BJ (cell line): ENCODE data around the gene TRAF7. TPM values are rescaled to one million over a fixed set of nuclear protein-coding genes. Genes with fewer than 3 reads are reported as not detected.
"Not testable (repeated sequence)": the region's sequence is repeated elsewhere in the genome, so short reads cannot be mapped to it uniquely, and the experiment has no call there.

Source experiments
- CTCF ChIA-PET: fragments of 350-600 bp; formaldehyde crosslinking; extraction: SDS; loops from one replicate; lab custom pipeline; 2021; ENCODE audit warnings: antibody characterized with exemption, inconsistent platforms; lab: Yijun Ruan, JAX
- POLR2A ChIA-PET: fragments of 300-600 bp; sonication (Branson Sonifier 250); formaldehyde crosslinking; extraction: SDS; loops from one replicate; lab custom pipeline; 2021; ENCODE audit warnings: antibody characterized with exemption; lab: Charles Lee
- DNase-seq: peaks from one replicate; pipeline ENCODE4 v3.0.0-alpha.2; 2011; ENCODE audit warnings: low read depth
- H3K27me3 ChIP-seq: 2 replicates; pipeline ENCODE4 v1.6.0; 2011; ENCODE audit warnings: low read length; ENCODE audit not compliant: control insufficient read depth, insufficient read depth
- H3K36me3 ChIP-seq: 2 replicates; pipeline ENCODE4 v1.5.1; 2011; ENCODE audit warnings: low read length; ENCODE audit not compliant: control insufficient read depth, insufficient read depth
- H3K4me3 ChIP-seq: 2 replicates; pipeline ENCODE4 v1.5.1; 2011; ENCODE audit warnings: low read depth, mild to moderate bottlenecking, control low read depth, low read length
- CTCF ChIP-seq: IDR thresholded peaks from 2 replicates; pipeline ENCODE4 v1.5.1; 2011; ENCODE audit warnings: low read depth, mild to moderate bottlenecking, control low read depth, inconsistent platforms, low read length, moderate library complexity; ENCODE audit not compliant: insufficient read depth
- polyA plus RNA-seq: library from polyadenylated mRNA; depleted of rRNA; stranded (reverse); fragments of >200 nt; gene quantifications from 2 replicates; pipeline ENCODE4 v1.2.3, GENCODE V29; 2011

The TRAF7 gene
- polyA plus RNA-seq, 1 experiment: 68.1 TPM

DNA sequence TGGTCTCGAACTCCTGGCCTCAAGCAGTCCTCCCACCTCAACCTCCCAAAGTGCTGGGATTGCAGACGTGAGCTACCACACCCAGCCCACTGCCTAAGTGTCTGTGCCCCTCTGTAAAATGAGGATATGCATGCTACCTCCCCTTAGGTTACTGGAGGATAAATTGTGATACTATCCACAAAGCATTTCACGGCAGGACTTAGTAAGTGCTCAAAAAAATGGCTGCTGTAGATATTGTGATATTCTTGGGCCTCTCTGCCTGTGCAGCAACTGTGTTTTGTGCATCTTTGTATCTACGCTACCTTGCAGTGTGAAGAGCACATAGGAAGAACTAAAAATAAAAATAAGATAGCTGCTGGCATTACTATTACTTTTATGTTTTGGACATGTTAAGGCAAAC lies 42.7 kb downstream of the TRAF7 start:
- H3K36me3 ChIP-seq: no peaks in the 10 kb centered on the region
- no peak for DNase-seq
- peaks cover 31% of the 10 kb centered on the region for H3K27me3 ChIP-seq
- no peak overlapping the region for H3K4me3 ChIP-seq
- CTCF ChIA-PET: interaction anchor here (1.3 kb wide), 1 partner anchor 303 kb away, joined by 3 read pairs; no protein-coding TSS in a partner anchor
- POLR2A ChIA-PET: no interaction called here
- TF ChIP-seq CTCF: no peak

GRCh38 chr16:2199095-2199494 lies 43.5 kb downstream of the TRAF7 start:
- ChIA-PET POLR2A (no interaction called here), CTCF (interaction anchor here (1.3 kb wide), 1 partner anchor 302 kb away, joined by 3 read pairs; no protein-coding TSS in a partner anchor)
- TF ChIP-seq CTCF: no peak
- no peak overlapping the region for H3K4me3 ChIP-seq
- H3K36me3 ChIP-seq: no peaks in the 10 kb centered on the region
- H3K27me3 ChIP-seq: peaks cover 28% of the 10 kb centered on the region
- no peak for DNase-seq

GRCh38 chr16:2199621-2200139 lies 44.1 kb downstream of the TRAF7 start:
- no peak for DNase-seq
- H3K27me3 ChIP-seq: peaks cover 25% of the 10 kb centered on the region

GRCh38 chr16:2200313-2200712 lies 44.7 kb downstream of the TRAF7 start:
- H3K4me3 ChIP-seq: no peak overlapping the region
- TF ChIP-seq CTCF: no peak
- ChIA-PET CTCF (no interaction called here), POLR2A (no interaction called here)
- H3K36me3 ChIP-seq: no peaks in the 10 kb centered on the region
- peaks cover 19% of the 10 kb centered on the region for H3K27me3 ChIP-seq
- no peak for DNase-seq

More at GRCh38 chr16:2199621-2200139, 44.1 kb downstream of the TRAF7 start:
- TF ChIP-seq CTCF: no peak
- no peak overlapping the region for H3K4me3 ChIP-seq
- ChIA-PET POLR2A (no interaction called here), CTCF (interaction anchor here (0.7 to 1.3 kb wide), 2 partner anchors 52 to 302 kb away, joined by 3 read pairs; no protein-coding TSS in a partner anchor)
- no peaks in the 10 kb centered on the region for H3K36me3 ChIP-seq

GRCh38 chr16:2203119-2203688 lies 47.6 kb downstream of the TRAF7 start:
- H3K36me3 ChIP-seq, CTCF ChIA-PET, DNase-seq, H3K4me3 ChIP-seq, H3K27me3 ChIP-seq, POLR2A ChIA-PET: not testable (repeated sequence)
